Fibroblast of gingiva (primary cell): Measurements from ENCODE around the gene XDH.

Experiments used
- DNase-seq: peaks from one replicate; pipeline ENCODE4 v3.0.0-alpha.2; 2011; ENCODE audit warnings: low read depth

XDH gene

DNA sequence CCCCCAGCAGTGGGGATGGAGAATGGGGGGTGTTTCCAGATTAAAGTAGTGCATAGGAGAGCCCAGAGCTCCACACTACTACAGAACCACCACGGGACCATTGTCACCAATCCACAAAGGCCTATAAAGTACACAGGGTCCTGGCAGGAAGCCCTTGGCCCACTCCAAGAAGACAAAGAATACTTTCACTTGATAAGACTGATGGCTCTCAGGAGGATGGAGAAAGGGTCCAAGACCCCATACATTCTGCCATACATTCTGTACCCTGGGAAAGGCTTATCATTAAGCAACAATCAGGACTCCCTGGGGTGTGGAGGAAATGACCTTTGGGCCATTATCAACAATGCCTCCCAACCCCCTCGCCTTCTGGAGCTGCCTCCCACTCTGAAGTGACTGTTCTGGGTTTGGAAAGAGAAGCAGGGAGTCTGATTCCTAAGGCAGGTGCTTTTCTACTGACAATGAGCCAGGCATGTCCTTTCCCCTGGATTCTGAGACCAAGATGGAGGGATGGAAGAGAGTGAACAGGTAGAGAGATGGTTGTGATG lies 85.4 kb downstream of the XDH start:
- no peak for DNase-seq

DNA sequence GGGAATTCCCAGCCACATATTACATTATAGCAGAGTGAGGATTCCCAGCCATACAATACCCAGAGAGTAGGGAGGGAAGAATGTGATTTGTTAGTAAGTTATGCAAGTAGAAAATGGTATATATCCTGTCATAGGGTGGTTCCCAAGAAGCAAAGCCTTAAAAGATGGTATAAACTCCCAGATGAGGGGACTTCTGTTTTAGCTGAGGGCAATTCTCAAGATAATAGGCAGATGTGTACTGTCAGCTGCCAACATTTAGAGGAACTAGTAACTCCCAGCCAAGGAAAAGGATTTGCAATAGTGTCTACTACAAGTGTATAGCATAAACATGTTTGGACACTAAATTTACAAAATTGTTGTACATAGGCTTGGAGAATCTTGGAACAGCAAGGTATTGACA lies 86.5 kb downstream of the XDH start:
- DNase-seq, result no peak

DNA sequence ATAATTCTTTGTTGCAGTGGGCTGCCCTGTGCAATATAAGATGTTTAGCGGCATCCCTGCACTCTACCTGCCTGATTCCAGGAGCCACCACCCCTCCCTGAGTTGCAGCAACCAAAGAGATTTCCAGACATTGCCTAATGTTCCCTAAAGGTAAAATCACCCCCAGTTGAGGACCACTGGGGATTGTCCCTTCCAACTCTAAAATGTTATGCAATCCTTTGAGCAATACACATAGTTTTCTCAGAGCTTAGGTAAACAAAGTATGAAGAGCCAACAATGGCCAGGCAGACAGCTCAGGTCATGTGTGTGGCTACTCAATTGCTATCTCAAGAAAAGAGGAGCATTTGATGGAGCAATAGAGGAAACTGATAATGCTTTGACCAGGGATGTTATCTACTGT lies 87.0 kb downstream of the XDH start:
- DNase-seq, result peak; percentile 23

DNA sequence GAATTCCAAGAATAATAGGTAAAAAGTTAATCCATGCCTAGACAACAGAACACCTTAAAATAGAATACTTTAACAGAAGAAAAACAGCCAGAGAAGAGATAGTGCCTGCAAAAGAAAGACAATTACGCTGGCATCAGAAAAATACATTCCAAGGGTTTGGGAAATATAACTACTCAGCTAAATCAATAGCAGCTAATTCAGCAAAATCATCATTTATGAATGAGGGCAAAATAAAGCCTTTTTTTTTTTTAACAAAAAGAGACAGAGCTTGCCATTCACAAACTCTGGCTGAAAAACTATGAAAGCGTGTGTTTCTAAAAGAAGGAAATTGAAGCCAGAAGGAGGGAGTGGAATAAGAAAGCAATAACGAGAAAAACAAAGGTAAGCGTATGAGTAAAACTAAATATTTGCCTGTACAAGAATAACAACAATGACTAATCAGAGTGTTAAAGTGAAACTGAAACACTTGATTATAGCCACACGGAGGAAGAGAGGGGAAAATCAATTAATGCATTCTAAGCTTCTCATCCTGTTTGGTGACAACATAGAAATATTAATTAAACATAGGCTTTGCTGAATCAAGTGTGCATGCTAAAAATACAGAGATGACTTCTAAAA lies 90.4 kb downstream of the XDH start:
- no peak for DNase-seq

DNA sequence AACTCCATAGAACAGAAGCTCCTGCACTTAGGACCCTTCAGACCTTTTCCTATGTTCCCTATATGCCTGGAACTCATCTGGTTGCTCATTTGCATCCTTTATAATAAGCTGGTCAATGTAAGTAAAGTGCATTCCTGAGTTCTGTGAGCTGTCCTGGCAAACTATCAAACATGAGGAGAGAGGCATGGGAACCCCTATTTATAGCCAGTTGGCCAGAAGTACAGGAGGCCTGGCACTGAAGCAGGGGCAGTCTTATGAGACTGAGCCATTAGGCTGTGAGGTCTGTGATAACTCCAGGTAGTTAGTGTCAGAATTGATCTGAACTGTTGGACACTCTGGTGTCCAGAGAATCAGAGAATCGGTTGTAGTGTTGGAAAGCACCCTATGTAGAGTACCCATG lies 92.2 kb downstream of the XDH start:
- DNase-seq, result peak; percentile 67

DNA sequence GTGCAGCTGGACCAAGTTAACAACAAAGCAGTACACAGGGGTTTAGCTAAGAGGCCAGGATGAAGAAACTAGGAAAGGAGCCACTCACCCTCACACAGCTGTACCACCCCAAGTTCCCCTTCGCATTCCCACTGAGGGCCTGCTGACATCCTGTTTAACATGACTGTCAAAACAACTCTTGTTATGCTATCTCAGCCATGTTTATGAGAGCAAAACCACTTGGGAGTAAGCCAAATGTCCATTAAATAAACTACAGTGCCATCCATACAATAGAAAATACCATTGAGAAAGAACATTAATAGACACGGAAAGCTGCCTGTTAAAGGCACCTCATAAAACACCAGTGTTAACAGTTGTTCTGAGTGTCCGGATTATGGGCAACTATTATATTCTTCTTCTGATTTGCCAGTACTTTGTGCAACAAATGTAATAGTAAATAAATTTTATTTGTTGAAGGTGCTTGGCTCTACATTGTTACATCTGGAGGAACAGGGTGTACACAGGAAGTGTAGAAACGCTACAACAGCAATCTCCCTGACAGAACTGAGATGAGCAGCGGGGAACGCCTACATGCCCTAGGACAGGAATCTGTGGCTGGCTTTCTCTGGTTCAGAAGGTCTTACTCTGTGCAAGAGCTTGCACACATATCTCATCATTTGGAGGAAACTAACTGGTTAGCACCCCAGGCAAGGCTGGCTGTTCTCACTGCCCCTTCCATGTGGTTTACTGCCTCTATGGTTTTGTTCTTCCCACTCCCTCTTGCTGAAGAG lies 95.0 kb downstream of the XDH start:
- DNase-seq, result peak; percentile 93

DNA sequence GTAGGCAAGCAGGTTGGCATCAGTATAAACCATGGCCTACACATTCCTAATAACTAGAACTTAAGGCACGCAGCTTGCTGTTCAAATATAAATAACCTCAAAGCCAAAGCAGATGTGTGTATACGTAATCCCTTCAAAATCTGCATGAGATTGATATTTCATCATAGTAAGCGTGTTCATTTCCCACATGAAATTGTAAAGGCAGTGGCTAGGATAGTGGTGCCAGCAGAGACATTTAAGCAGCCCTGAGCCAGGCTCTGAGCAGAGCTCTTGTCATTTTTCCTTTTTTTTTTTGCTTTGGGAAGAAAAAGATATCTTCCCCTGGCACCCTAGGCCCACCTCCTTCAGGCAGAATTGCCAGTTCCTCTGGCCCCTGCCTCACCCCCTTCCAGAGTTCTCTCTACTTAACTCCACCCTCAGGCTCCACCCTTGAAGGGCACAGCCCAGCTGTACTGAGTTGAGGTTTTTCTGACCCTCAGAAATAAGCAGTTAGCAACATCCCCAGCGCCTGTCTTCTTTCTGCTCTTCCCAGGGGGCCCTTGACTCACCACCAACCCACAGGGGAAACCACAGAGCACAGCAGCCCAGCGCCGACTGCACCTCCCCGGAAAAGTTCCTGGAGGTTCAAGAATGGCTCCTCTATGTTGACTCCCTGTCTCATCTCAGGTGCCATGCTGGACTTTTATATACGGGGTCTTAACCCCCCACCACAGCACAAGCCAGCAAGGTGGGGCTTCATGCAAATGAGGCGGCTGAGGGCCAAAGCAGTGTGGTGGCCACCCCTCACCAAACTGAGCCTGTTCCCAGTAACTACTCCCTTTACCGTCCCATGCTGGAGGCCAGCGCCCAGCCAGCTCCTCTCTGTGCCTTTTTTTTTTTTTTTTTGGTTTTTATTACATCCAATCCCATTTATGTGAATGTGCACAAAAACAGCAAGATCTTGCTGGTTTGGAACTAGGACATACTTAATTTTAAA lies 95.9 kb downstream of the XDH start:
- peak; percentile 96 for DNase-seq

DNA sequence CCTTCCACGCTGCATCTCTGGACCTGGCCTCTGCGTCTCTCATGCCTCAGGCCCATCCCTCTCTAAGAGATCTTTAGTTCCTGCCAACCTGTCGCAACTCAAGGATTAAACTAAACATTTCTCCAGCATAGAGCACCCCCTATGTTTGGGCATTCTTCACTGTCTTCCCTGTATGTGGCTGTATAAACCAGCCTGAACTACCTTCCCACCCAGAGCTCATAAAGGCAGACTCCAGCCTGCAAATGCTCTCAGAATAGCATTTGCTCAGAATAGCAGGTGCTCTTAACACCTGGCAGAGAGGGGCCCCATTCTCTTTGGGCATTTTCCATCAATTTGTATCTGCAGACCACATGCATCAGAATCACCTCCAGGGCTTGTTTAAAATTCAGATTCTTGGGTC lies 97.1 kb downstream of the XDH start:
- DNase-seq, result no peak

DNA sequence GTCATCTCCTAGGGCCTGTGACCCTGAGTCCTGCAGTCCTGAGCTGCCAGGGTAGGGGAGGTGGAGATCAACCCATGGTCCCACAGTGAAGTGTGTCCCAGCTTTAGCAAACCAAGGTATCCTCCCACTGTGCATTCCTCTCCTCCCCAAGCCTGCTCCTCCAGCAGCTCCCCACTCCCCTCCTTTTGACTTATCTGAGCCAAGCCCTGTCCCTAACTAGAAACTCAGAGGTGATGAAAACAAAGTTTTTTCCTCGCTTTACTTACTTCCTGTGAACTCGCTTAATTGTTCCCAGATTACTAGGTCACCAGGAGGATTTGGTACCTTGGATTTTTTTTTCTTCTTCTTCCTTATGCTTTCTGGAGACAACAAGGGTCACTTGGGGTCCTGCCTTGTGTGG lies 99.8 kb downstream of the XDH start:
- DNase-seq, result peak; percentile 29

DNA sequence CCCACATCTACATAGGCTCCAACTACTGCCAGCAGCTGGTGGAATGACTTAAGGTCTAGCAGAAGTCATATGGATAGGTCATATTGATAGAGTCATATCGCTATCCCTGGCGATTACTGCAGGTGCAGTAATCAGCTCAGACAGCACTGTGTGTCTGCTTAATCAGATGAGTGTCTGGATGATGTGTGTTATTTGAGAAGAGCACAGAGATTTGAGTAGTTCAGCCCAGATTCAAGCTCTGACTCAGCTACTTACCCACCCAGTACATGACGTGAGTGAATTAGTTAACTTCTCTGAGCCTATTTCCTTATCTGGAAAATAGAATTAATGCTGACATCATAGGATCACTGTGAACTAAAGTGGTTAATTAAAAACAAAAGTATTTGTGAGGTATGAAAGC lies 101.6 kb downstream of the XDH start:
- peak; percentile 69 for DNase-seq

DNA sequence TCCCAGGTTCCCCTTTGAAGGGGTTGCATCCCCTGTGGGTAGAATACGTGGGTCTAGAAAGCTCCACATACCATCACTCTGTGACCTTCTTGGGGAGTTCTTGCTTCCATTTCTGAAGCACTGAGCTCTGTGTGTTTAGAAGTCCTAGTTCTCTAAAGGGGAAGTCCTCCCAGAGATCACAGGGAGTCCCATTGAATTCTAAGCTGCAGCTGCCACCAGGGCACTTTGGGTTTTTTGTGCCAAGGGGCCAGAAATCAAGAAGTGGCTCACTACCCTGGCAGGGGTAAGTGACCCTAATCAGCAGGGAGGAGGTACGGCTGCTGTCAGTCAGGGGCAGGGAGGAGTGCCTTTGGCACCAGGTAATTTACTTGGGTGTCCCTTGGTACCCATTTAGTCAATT lies 109.7 kb downstream of the XDH start:
- no peak for DNase-seq

DNA sequence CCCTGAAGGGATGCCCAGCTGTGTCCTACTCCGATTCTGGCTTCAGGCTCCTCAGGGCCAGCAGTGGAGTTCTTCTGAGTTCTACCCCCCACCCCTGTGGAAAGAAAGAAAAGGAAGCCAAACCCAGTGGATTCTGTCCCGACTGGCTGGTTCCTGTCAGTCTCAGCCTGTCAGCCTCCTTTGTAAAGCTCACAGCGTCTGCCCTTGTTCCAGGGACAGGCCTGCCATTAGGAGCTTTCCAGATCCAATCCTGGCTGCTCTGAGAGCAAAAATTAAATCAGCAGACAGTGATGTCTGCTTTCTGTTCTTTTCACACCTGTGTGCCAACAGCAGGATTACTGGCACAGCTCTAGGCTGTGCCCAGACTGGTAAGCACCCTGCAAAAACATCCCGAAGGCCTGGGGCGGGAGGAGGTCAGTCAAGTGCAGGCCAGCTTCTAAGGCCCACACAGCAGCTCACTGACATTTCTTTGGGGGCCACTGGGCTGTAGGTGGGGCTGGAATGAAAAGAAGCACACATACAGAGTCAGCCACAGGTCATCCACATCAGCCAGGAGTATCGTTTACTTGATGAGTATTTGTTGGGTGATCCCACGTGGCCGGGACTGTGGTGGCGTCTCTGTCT lies 111.5 kb downstream of the XDH start:
- DNase-seq, result no peak

DNA sequence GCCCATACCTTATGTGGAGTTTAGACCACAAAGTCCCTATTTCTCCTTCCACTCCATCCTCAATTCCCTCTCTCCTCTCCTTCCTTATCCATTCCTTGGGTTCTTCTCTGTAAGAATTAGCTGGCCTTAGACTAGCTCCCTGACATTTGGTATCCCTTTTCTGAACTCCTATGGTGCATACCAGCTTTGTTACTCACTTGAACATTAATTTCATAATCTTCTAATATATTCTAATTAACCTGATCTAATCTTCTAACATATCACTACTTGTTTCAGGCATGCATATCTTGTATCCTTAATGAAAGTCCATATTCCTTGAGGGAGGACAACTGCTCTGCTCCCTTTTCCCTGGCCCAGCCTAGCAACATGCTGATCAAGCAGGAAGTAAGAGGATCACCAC lies 114.2 kb downstream of the XDH start:
- no peak for DNase-seq

DNA sequence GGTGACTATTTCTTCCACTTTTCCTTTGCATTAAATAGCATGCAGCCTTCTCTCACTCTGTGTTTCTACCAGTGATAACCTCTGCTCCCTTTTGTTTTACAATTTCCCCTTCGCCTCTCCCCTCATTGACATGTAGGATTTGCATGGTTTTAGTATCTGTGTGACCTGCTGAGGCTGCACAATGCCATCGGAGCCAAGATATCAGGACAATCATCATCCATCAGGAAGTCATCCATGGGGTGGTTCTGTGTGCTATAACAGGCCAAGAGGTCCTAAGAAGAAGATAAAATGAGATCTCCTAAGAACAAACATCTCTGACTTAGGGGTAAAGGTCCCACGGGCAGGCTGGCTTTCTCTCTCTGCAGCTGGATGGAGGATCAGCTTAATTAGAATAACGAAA lies 115.0 kb downstream of the XDH start:
- no peak for DNase-seq

DNA sequence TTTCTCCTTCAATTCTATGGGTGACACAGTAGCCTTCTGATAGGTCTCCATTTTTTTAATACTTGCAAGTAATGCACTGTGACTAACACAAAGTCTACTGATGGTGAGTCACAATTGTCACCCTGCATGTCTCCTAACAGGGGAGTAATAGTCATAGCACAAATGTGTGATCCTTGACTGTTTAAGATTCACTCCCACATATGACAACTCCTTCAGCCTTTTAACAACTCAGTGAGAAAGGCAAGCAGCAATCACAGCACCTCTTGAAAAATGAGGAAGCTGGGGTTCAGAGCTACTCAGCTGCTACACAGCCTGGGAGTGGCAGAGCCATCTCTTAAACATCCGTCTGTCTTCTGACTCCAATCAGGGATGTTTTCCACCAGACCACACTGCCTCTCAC lies 116.8 kb downstream of the XDH start:
- no peak for DNase-seq

DNA sequence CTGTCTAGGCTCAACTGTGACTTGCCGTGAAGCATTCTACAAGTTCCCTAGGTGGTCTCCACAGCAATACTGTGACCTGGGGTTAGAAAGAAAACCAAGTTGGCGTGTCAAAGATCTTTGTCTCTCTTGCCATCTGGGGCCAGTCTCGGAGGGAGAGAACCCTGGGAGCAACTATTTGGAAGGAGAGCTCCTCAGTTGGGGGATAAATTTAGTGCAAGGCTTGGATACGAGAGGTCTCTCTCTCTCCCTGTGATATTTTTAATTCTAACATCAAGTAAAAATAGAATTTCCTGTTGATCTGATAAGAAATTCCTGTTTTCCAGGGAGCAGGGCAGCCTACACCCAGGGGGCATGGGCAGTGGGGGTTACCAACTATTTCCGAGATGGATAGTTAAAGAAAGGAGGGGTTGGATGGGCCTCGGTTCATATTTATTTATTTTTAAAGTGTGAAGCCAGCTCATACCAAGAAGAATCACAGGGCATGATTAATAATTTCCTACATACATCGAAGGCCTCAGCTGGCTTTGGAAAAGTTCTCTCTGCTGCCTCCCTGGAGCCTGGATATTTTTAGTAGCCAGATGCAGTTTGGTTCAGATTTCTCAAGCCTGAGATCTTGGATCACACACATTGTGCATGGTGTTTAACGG lies 117.8 kb downstream of the XDH start:
- peak; percentile 72 for DNase-seq

DNA sequence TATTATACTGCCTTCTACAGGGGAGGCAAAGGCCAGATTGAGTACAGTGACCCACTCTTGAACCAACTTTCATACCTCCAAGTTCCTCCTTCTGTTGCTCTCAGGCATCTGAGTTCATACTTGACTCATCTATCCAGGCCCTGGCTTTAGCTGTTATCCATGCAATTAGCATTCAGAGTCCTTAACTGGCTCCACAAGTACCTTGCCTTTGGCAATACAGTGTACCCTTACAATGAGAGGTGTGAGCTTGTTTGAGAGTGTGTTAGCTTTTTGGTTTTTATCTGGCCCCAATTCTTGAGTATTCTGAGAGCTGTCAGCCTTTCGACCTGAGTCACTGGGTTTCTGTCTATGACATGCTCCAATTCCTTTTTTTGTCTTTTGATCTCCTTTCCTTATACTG lies 120.3 kb downstream of the XDH start:
- no peak for DNase-seq

DNA sequence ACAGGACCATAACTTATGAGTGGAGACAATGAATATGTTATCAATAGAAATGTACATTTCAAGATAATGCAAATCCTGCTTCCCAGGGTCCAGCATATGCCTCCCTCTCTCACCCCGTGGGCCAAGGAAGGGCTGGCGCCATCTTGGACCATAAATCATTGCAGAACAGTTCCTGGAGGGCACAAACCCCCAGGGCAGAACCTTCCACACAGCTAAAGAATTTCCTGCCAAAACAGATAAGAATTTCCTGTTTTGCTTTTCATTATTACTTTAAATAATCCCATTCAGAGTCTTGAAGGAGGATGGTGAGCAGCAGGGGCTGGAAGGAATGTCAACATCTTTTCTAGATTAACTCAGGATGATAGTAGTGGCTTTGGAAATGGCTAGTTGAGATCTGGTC lies 126.9 kb downstream of the XDH start:
- peak; percentile 16 for DNase-seq

DNA sequence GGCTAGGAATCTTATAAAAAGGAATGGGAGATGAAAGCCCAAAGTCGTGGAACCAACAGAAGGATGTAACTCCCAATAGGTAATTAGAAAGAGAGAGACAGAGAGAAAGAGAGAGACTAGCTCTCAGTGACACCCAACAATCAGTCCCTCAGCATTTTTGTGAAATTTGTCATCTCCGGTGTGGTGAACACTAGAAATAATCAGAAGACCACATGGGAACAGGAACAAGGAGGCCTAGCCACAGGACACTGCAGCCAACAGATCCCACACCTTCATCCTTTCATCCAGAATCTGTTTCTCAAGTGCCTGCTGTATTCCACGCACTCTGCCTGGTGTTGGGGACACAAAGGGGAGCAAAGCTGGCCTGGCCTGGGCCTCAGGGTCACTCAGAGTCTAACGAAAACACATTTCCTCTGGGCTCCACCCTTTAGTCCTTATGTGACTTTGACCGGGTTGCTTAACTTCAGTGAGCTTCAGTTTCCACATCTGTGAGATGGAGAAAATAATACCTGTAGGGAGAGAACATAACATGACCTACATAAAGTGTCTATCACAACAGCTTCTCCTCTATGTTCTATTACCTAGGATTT lies 127.5 kb downstream of the XDH start:
- no peak for DNase-seq

DNA sequence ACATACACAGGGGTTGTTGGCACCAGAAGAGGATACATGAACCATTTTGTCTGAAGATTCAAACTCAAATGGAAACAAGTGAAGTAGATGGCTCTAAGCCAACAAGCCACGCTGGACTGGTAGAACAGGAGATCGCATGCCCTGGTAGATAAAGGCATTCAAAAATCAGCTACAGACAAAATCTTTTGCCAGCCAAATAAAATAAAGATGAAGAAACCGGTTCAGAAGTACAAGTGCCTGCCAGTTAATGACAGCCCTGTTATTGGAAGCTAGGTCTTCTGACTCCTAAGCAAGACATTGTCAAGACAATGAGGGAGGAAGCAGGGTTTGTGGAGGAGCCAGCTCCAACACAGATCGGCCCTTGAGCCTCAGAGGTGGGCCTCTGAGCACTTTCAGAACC lies 128.3 kb downstream of the XDH start:
- peak; percentile 19 for DNase-seq
